HCT116 (cell line): ENCODE results near the gene AOC3. TPM values are rescaled to one million over a fixed set of nuclear protein-coding genes. Genes with fewer than 3 reads are reported as not detected.

Experiments used
- ATAC-seq: fragments of 200-7000 bp; cut with Tn5 transposase; 2 replicates; pipeline ENCODE4 v1.9.1; 2020; ENCODE audit warnings: mild to moderate bottlenecking, moderate library complexity
- BruUV-seq: library from RNA; stranded (reverse); fragments of 400-500 nt; replicated peaks from 2 replicates; lab custom pipeline; 2021; lab: Mats Ljungman, UMichigan
- CTCF ChIA-PET: fragments of 300-600 bp; sonication (Branson Sonifier 250); formaldehyde crosslinking; loops from one replicate; lab custom pipeline; 2021; ENCODE audit warnings: antibody characterized with exemption; lab: Charles Lee
- POLR2A ChIA-PET: fragments of 300-600, 350-600 bp; sonication (Branson Sonifier 250); formaldehyde crosslinking; loops from one replicate; lab custom pipeline; 2021; ENCODE audit warnings: antibody characterized with exemption; lab: Charles Lee
- RAD21 ChIA-PET, 2 experiments: fragments of 300-600 bp; sonication (Branson Sonifier 250); formaldehyde crosslinking; loops; one replicate each; lab custom pipeline; 2023; ENCODE audit warnings: low total read pairs in 2 of 2; ENCODE audit not compliant: uncharacterized antibody in 2 of 2, unreplicated experiment in 2 of 2, low non-redundant PET in 1 of 2; lab: Charles Lee
- DNase-seq: peaks from one replicate; pipeline ENCODE4 v3.0.0-alpha.2; 2010; ENCODE audit warnings: low read depth, low spot score
- H2AFZ ChIP-seq: fragments of 200-600 bp; shearing (Covaris generic), sonication (generic); 2 replicates; pipeline ENCODE4 v1.6.1; 2017; ENCODE audit warnings: low read depth, mixed run types, mixed read lengths, antibody characterized with exemption, low read length; ENCODE audit not compliant: poor library complexity, severe bottlenecking
- H3K27ac ChIP-seq: 2 replicates; pipeline ENCODE4 v1.5.1; 2012; ENCODE audit warnings: low read depth, low read length
- H3K27me3 ChIP-seq: fragments of 200-600 bp; sonication (generic); 2 replicates; pipeline ENCODE4 v1.6.1; 2016; ENCODE audit warnings: mixed run types, low read length, mixed read lengths; ENCODE audit not compliant: insufficient read depth
- H3K36me3 ChIP-seq, 2 experiments: fragments of 200-500 bp in 1 of 2; fragments of 200-600 bp in 1 of 2; sonication (Bioruptor generic) in 1 of 2; sonication (generic) in 1 of 2; 2 replicates each; pipeline versions ENCODE4 v1.5.1 to v1.6.1; 2014 to 2016; ENCODE audit warnings: low read length in 2 of 2, inconsistent platforms in 1 of 2, mixed read lengths in 1 of 2, mixed run types in 1 of 2; ENCODE audit not compliant: insufficient read depth in 2 of 2, control insufficient read depth in 1 of 2
- H3K4me1 ChIP-seq, 2 experiments: fragments of 200-600 bp in 1 of 2; sonication (generic) in 1 of 2; 2 replicates each; pipeline versions ENCODE4 v1.5.1 to v1.6.1; 2012 to 2017; ENCODE audit warnings: low read length in 2 of 2, inconsistent platforms in 1 of 2, mild to moderate bottlenecking in 1 of 2, mixed read lengths in 1 of 2, mixed run types in 1 of 2, moderate library complexity in 1 of 2; ENCODE audit not compliant: insufficient read depth in 2 of 2, control insufficient read depth in 1 of 2
- H3K4me2 ChIP-seq: fragments of 200-600 bp; sonication (generic); 2 replicates; pipeline ENCODE4 v1.6.1; 2017; ENCODE audit warnings: mixed run types, low read length, mixed read lengths
- H3K4me3 ChIP-seq, 2 experiments: fragments of 200-600 bp in 1 of 2; sonication (generic) in 1 of 2; replicated peaks in 1 of 2; 2 replicates each; pipeline ENCODE4 v1.5.1; 2011 to 2016; ENCODE audit warnings: low read length in 2 of 2, control low read depth in 1 of 2, low read depth in 1 of 2, mild to moderate bottlenecking in 1 of 2, mixed read lengths in 1 of 2, mixed run types in 1 of 2
- H3K79me2 ChIP-seq: fragments of 200-600 bp; sonication (generic); 2 replicates; pipeline ENCODE4 v1.6.1; 2017; ENCODE audit warnings: mild to moderate bottlenecking, mixed run types, low read length, moderate library complexity, mixed read lengths; ENCODE audit not compliant: insufficient read depth
- H3K9ac ChIP-seq: fragments of 200-600 bp; sonication (generic); 2 replicates; pipeline ENCODE4 v1.6.1; 2016; ENCODE audit warnings: low read length, mixed read lengths
- H3K9me2 ChIP-seq: fragments of 200-600 bp; sonication (generic), shearing (Covaris generic); 2 replicates; pipeline ENCODE4 v1.6.1; 2017; ENCODE audit warnings: mixed run types, mild to moderate bottlenecking, moderate library complexity; ENCODE audit not compliant: insufficient read depth
- H3K9me3 ChIP-seq, 2 experiments: fragments of 200-500 bp in 1 of 2; fragments of 200-600 bp in 1 of 2; sonication (Bioruptor generic) in 1 of 2; sonication (generic) in 1 of 2; 2 replicates each; pipeline ENCODE4 v1.6.1; 2014 to 2017; ENCODE audit warnings: low read length in 2 of 2, mixed read lengths in 2 of 2, inconsistent platforms in 1 of 2, low read depth in 1 of 2, mild to moderate bottlenecking in 1 of 2, mixed run types in 1 of 2, moderate library complexity in 1 of 2; ENCODE audit not compliant: control insufficient read depth in 1 of 2, insufficient read depth in 1 of 2
- H4K20me1 ChIP-seq: fragments of 200-600 bp; sonication (generic), shearing (Covaris generic); 2 replicates; pipeline ENCODE4 v1.6.1; 2017; ENCODE audit warnings: mixed run types, mild to moderate bottlenecking, moderate library complexity; ENCODE audit not compliant: insufficient read depth
- ATF3 ChIP-seq: IDR thresholded peaks from 2 replicates; pipeline ENCODE4 v1.6.1; 2012
- CEBPB ChIP-seq: IDR thresholded peaks from 2 replicates; pipeline ENCODE4 v1.6.1; 2012; ENCODE audit warnings: low read depth
- CTCF ChIP-seq, 3 experiments: fragments of 200-600 bp in 1 of 3; sonication (generic) in 1 of 3; IDR thresholded peaks in 2 of 3; conservative IDR thresholded peaks in 1 of 3; 2 replicates each; pipeline ENCODE4 v1.5.1; 2012 to 2017; ENCODE audit warnings: low read depth in 2 of 3, low read length in 2 of 3, antibody characterized with exemption in 1 of 3, borderline replicate concordance in 1 of 3, control low read depth in 1 of 3, mild to moderate bottlenecking in 1 of 3, mixed read lengths in 1 of 3, mixed run types in 1 of 3, moderate library complexity in 1 of 3; ENCODE audit not compliant: insufficient read depth in 1 of 3
- ELF1 ChIP-seq: IDR thresholded peaks from 2 replicates; pipeline ENCODE4 v1.6.1; 2012; ENCODE audit warnings: low read depth, borderline replicate concordance
- EZH2 ChIP-seq: fragments of 200-600 bp; sonication (generic); IDR thresholded peaks from 2 replicates; pipeline ENCODE4 v1.6.1; 2017; ENCODE audit warnings: antibody characterized with exemption, mixed run types
- EZH2phosphoT487 ChIP-seq: fragments of 200-600 bp; IDR thresholded peaks from 2 replicates; pipeline ENCODE4 v1.6.1; 2018; ENCODE audit warnings: antibody characterized with exemption, borderline replicate concordance
- FOSL1 ChIP-seq: IDR thresholded peaks from 2 replicates; pipeline ENCODE4 v1.6.1; 2012; ENCODE audit warnings: low read depth
- JUND ChIP-seq: IDR thresholded peaks from 2 replicates; pipeline ENCODE4 v1.6.1; 2012
- POLR2A ChIP-seq: IDR thresholded peaks from 2 replicates; pipeline ENCODE4 v1.7.0; 2011; ENCODE audit warnings: borderline replicate concordance; ENCODE audit not compliant: insufficient read depth, insufficient read length; ENCODE audit errors: extremely low read depth
- POLR2AphosphoS5 ChIP-seq: IDR thresholded peaks from 2 replicates; pipeline ENCODE4 v1.6.1; 2011; ENCODE audit warnings: mild to moderate bottlenecking, low read depth, low read length, moderate library complexity
- RAD21 ChIP-seq: IDR thresholded peaks from 2 replicates; pipeline ENCODE4 v1.6.1; 2012; ENCODE audit warnings: low read depth, mild to moderate bottlenecking
- SIN3A ChIP-seq: IDR thresholded peaks from 2 replicates; pipeline ENCODE4 v1.6.1; 2012; ENCODE audit warnings: low read depth
- SP1 ChIP-seq: IDR thresholded peaks from 2 replicates; pipeline ENCODE4 v1.6.1; 2012; ENCODE audit warnings: low read depth
- TCF7L2 ChIP-seq: IDR thresholded peaks from 2 replicates; pipeline ENCODE4 v1.7.0; 2011; ENCODE audit warnings: borderline replicate concordance, inconsistent platforms; ENCODE audit not compliant: insufficient read depth, insufficient read length; ENCODE audit errors: extremely low read depth
- YY1 ChIP-seq: IDR thresholded peaks from 2 replicates; pipeline ENCODE4 v1.6.1; 2011; ENCODE audit warnings: low read length, low read depth, moderate library complexity, mild to moderate bottlenecking; ENCODE audit not compliant: insufficient replicate concordance; ENCODE audit errors: extremely low read depth
- ZBTB33 ChIP-seq: IDR thresholded peaks from 2 replicates; pipeline ENCODE4 v1.6.1; 2011; ENCODE audit warnings: mild to moderate bottlenecking, low read length, moderate library complexity; ENCODE audit not compliant: insufficient replicate concordance; ENCODE audit errors: extremely low read depth
- ZFX ChIP-seq: fragments of 450-650 bp; IDR thresholded peaks from 2 replicates; pipeline ENCODE4 v1.6.1; 2017
- ZNF274 ChIP-seq: fragments of 200-500 bp; sonication (Bioruptor generic); IDR thresholded peaks from 2 replicates; pipeline ENCODE4 v1.6.1; 2014; ENCODE audit warnings: mild to moderate bottlenecking, low read depth, low read length, inconsistent platforms
- intact Hi-C: fragments of 100-400 bp; cut with micrococcal nuclease; formaldehyde crosslinking; loops from 2 replicates; pipeline ENCODE4 v1.10.0; 2022
- total RNA-seq: library from RNA; stranded (reverse); gene quantifications from one replicate; pipeline ENCODE4 v1.2.1, GENCODE V29; 2021; ENCODE audit not compliant: unreplicated experiment
- TF ChIP-seq, protein P1 (sequence below): IDR thresholded peaks from 2 replicates; pipeline ENCODE4 v1.6.1; 2012; ENCODE audit warnings: low read depth
- TF ChIP-seq, protein P2 (sequence below): IDR thresholded peaks from 2 replicates; pipeline ENCODE4 v1.6.1; 2012

AOC3 gene
- total RNA-seq, 1 experiment from 2014 or later, result 5.9 TPM

DNA sequence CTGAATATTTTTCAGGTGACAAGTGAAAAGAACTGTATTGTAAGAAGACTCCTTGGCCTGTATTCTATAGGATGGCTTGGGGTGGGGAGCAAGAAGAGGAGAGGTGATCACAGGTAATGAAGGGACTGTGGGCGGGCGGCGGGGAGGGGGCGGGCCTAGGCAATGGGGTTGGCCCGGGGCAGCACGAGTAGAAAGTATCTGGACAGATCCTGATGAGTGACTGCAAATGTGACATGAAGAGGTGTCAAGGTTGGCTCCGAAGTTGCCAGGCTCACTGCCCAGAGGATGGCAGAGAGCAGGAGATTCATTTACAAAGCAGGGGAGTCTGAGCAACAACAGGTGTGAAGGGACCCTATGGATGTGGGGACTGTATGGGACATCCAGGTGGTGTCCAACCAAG, 38.8 kb downstream of the AOC3 start:
- peaks cover 0 to 2% of the 10 kb centered on the region in 2 experiments; a peak in 2 of 4 replicates for H3K4me1 ChIP-seq
- no peak overlapping the region for H3K4me2 ChIP-seq
- H3K27me3 ChIP-seq, result no peaks in the 10 kb centered on the region
- no peaks in the 10 kb centered on the region for H4K20me1 ChIP-seq
- H3K27ac ChIP-seq, result no peak overlapping the region
- no peaks in the 10 kb centered on the region for H3K9me3 ChIP-seq
- CTCF ChIA-PET, result no interaction called here
- H3K9ac ChIP-seq, result no peak overlapping the region
- TF ChIP-seq CTCF (IDR thresholded peaks at IDR 0.05 in 2 of 3, conservative IDR thresholded peaks at IDR 0.05 in 1 of 3; ENCODE audit: borderline replicate concordance in 1 of 3, insufficient read depth in 1 of 3, low read depth in 2 of 3, low read length in 2 of 3), result no peak
- TF ChIP-seq EZH2phosphoT487, result no peak
- no peak for TF ChIP-seq FOSL1
- no peak for TF ChIP-seq ZFX
- no peak for TF ChIP-seq ELF1
- no peak for TF ChIP-seq POLR2AphosphoS5
- no peak for TF ChIP-seq ZBTB33
- no peak for TF ChIP-seq YY1
- TF ChIP-seq SP1, result no peak
- no peak for TF ChIP-seq ZNF274
- TF ChIP-seq, protein P1, sequence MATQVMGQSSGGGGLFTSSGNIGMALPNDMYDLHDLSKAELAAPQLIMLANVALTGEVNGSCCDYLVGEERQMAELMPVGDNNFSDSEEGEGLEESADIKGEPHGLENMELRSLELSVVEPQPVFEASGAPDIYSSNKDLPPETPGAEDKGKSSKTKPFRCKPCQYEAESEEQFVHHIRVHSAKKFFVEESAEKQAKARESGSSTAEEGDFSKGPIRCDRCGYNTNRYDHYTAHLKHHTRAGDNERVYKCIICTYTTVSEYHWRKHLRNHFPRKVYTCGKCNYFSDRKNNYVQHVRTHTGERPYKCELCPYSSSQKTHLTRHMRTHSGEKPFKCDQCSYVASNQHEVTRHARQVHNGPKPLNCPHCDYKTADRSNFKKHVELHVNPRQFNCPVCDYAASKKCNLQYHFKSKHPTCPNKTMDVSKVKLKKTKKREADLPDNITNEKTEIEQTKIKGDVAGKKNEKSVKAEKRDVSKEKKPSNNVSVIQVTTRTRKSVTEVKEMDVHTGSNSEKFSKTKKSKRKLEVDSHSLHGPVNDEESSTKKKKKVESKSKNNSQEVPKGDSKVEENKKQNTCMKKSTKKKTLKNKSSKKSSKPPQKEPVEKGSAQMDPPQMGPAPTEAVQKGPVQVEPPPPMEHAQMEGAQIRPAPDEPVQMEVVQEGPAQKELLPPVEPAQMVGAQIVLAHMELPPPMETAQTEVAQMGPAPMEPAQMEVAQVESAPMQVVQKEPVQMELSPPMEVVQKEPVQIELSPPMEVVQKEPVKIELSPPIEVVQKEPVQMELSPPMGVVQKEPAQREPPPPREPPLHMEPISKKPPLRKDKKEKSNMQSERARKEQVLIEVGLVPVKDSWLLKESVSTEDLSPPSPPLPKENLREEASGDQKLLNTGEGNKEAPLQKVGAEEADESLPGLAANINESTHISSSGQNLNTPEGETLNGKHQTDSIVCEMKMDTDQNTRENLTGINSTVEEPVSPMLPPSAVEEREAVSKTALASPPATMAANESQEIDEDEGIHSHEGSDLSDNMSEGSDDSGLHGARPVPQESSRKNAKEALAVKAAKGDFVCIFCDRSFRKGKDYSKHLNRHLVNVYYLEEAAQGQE, result no peak
- no peak for TF ChIP-seq EZH2
- no peak for TF ChIP-seq RAD21
- TF ChIP-seq, protein P2, sequence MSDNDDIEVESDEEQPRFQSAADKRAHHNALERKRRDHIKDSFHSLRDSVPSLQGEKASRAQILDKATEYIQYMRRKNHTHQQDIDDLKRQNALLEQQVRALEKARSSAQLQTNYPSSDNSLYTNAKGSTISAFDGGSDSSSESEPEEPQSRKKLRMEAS, result no peak
- no peak for TF ChIP-seq TCF7L2
- TF ChIP-seq SIN3A, result no peak
- TF ChIP-seq JUND, result no peak
- no peak for TF ChIP-seq ATF3
- TF ChIP-seq CEBPB, result no peak
- TF ChIP-seq POLR2A, result no peak
- no TSS peak for BruUV-seq
- intact Hi-C loops, result no loop called here
- no peaks in the 10 kb centered on the region for H3K36me3 ChIP-seq
- no peak for ATAC-seq
- H3K4me3 ChIP-seq, result no peak overlapping the region
- H3K9me2 ChIP-seq, result no peaks in the 10 kb centered on the region
- no peaks in the 10 kb centered on the region for H3K79me2 ChIP-seq
- no peak overlapping the region for H2AFZ ChIP-seq
- RAD21 ChIA-PET, result no interaction called here
- POLR2A ChIA-PET, result no interaction called here
- DNase-seq, result no peak
